Measurements from ENCODE around the gene FAM98A. TPM values are rescaled to one million over a fixed set of nuclear protein-coding genes. Genes with fewer than 3 reads are reported as not detected.

Gene FAM98A
- polyA plus RNA-seq, 2 of the 4 experiments (the other 2 are of a cell fraction), result 83.4 to 97.2 TPM

DNA sequence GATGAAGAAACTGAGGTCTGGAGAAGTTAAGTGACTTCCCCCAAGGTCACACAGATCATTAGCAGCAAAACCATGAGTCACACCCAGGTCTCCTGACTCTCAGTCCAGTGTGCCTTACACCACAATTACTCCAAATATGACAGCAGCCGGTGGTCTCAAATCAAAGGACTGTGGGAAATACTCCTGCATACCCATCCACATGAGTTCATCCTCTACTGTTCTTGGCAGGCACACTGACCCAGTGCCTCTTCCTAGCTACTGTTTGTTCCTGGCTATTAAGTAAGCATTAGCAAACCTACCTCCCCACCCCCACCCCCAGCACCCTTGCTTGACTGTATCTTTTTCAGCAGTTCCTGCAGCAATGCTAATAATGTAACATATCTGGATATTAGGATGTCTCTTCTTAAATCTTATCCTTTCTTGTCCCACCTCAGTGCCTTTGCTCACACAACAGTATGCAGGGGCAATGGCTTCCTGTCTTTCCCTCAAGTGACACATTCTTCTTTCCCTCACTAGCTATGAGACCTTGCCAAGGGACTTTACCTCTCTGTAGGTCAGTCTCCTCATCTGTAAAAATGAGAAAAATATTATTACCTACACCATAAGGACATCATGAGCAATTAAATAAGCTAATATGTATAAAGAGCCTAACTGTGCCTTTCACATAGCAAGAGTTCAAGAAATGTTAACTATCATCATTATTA, 46.2 kb downstream of the FAM98A start:
- Histone ChIP-seq H3K4me1 (peaks cover 10% of the 10 kb centered on the region; the same call in 2 of the 3 replicates), H3K4me2 (peak overlapping the region; percentile 36), H3K9me3 (no peaks in the 10 kb centered on the region), H3K27ac (no peak overlapping the region), H3K4me3 (no peak overlapping the region)
- ATAC-seq (peak; percentile 52 to 61; a peak in 3 of 6 replicates), FAIRE-seq (no peak), DNase-seq (ENCODE audit: low read depth in 1 of 2, low spot score in 1 of 2) (peak in 1 of 2 experiments; percentile 34)
- TF ChIP-seq RARB (CRISPR knock-in tag; IDR thresholded peaks at IDR 0.05) (no peak), BHLHE40 (IDR thresholded peaks at IDR 0.05; ENCODE audit: low read depth, low read length) (no peak), USF2 (IDR thresholded peaks at IDR 0.05) (no peak), KDM5A (IDR thresholded peaks at IDR 0.05) (no peak), PHF8 (IDR thresholded peaks at IDR 0.05; ENCODE audit: borderline replicate concordance, low read depth) (no peak), GATA3 (IDR thresholded peaks at IDR 0.05; ENCODE audit: borderline replicate concordance) (no peak), ELK1 (IDR thresholded peaks at IDR 0.05; ENCODE audit: low read depth, low read length) (no peak), POLR2A (IDR thresholded peaks at IDR 0.05; ENCODE audit: low read length) (no peak)
- TF ChIP-seq, protein P1, sequence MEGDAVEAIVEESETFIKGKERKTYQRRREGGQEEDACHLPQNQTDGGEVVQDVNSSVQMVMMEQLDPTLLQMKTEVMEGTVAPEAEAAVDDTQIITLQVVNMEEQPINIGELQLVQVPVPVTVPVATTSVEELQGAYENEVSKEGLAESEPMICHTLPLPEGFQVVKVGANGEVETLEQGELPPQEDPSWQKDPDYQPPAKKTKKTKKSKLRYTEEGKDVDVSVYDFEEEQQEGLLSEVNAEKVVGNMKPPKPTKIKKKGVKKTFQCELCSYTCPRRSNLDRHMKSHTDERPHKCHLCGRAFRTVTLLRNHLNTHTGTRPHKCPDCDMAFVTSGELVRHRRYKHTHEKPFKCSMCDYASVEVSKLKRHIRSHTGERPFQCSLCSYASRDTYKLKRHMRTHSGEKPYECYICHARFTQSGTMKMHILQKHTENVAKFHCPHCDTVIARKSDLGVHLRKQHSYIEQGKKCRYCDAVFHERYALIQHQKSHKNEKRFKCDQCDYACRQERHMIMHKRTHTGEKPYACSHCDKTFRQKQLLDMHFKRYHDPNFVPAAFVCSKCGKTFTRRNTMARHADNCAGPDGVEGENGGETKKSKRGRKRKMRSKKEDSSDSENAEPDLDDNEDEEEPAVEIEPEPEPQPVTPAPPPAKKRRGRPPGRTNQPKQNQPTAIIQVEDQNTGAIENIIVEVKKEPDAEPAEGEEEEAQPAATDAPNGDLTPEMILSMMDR (IDR thresholded peaks at IDR 0.05), result no peak
- ChIA-PET CTCF (interaction anchor here (0.8 kb wide), 1 partner anchor 12 kb away, joined by 3 read pairs; no protein-coding TSS in a partner anchor), POLR2A (no interaction called here)
- whole genome bisulfite sequencing (ENCODE audit: missing lambda C conversion rate), result 43% methylated on average over 1 of the region's 1 CpG

DNA sequence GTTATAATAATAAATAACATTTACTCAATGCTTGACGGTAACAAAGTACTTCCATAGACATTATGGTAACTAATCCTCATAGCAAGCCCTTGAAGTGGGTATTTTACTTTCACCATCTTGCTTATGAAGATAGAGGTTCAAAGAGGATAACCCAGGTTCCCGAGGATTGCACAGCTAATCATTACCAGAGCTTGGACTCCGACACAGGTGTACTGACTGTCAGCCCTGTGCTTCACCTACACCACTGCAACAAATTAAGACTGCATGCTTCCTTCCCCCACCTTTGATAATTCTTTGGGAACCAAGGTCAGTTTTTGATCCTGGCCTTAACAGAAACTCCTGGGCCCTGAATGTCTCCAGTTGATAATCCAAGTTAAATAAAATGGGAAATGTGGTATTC, 48.9 kb downstream of the FAM98A start:
- no peak overlapping the region for H3K27ac ChIP-seq
- H3K9me3 ChIP-seq, result no peaks in the 10 kb centered on the region
- TF ChIP-seq MAX (IDR thresholded peaks at IDR 0.05) (no peak), PBX3 (IDR thresholded peaks at IDR 0.05) (no peak), HES2 (IDR thresholded peaks at IDR 0.05) (no peak)
- no peak for ATAC-seq
- POLR2A ChIA-PET, result no interaction called here
- FAIRE-seq, result no peak
- WGBS (ENCODE audit: missing lambda C conversion rate), result 84% methylated on average over 3 of the region's 3 CpGs
- peaks cover 10% of the 10 kb centered on the region; the same call in 2 of the 3 replicates for H3K4me1 ChIP-seq
- no peak for DNase-seq (ENCODE audit: low read depth in 1 of 2, low spot score in 1 of 2)
- H3K4me3 ChIP-seq, result no peak overlapping the region
- CTCF ChIA-PET, result interaction anchor here (1.0 to 1.3 kb wide), 4 partner anchors 11 to 74 kb away, joined by 3 to 5 read pairs (median 4); partner anchors contain the start of gene RASGRP3
- no peak overlapping the region for H3K4me2 ChIP-seq

DNA sequence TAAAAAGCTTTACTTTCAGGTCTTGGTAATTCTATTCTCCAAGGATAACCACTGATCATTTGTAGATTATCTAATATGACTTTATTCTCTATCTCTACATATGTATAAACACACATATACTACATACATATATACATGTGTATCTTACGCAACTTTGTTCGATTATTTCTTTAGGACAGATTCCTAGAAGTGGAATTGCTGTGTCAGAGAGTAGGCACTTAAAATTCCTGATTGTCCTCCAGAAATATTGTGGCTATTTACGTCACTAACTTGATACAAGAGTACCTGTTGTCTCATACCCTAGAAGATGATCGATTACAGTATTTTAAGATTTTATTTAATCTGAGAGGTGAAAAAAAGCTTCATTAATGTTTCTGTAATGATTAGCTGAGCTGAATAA, 57.9 kb downstream of the FAM98A start:
- H3K4me1 ChIP-seq, result no peaks in the 10 kb centered on the region
- no peak overlapping the region for H3K4me3 ChIP-seq
- ChIA-PET POLR2A (no interaction called here), CTCF (interaction anchor here (1.0 to 1.5 kb wide), 3 partner anchors 12 to 145 kb away, joined by 3 to 4 read pairs (median 3); no protein-coding TSS in a partner anchor)
- no peaks in the 10 kb centered on the region for H3K9me3 ChIP-seq
- no peak for FAIRE-seq
- H3K27ac ChIP-seq, result no peak overlapping the region
- no peak for DNase-seq (ENCODE audit: low read depth in 1 of 2, low spot score in 1 of 2)
- TF ChIP-seq CBX2 (IDR thresholded peaks at IDR 0.05; ENCODE audit: borderline replicate concordance, low read depth), result no peak
- TF ChIP-seq EP300 (IDR thresholded peaks at IDR 0.05), result no peak
- 0 out of 4 replicates have a peak, but pooled peaks of 1 of the 2 experiments have one; percentile 20 for TF ChIP-seq CEBPB (IDR thresholded peaks at IDR 0.05)
- no peak overlapping the region for H3K4me2 ChIP-seq
- 80% methylated on average over 4 of the region's 4 CpGs for WGBS (ENCODE audit: missing lambda C conversion rate)
- ATAC-seq, result no peak

All from A549 (cell line).